ENCODE results near the gene SLC30A3. TPM values are rescaled to one million over a fixed set of nuclear protein-coding genes. Genes with fewer than 3 reads are reported as not detected.
A peak's percentile ranks its signal among the peaks of the same experiment; 100 is the strongest.

Gene SLC30A3
- total and polyA plus RNA-seq, 2 of the 4 experiments (the other 2 are of a cell fraction) = 0.15 TPM; not detected in 1

DNA sequence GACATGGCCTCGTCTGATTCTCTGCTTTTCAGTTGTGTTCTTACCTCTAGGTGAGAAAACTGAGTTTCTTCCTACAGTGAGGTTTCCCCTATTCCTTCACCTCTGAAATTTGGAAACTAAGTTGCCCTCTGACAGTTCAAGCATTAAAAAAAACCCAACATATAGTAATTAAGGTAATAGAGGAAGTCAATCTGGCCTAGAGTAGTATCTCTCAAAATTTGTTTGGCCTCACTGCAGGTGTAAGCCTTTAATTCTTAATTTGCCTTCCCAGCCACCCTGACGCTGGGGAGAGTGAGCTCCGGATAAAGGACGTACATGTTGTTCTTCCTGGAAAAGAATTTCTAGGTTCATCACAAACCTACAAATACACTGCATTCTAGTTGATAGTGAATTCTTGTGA lies 44.2 kb downstream of the SLC30A3 start:
- TF ChIP-seq MAZ (IDR thresholded peaks at IDR 0.05; ENCODE audit: borderline replicate concordance, low read depth, low read length) (no peak), SMC3 (IDR thresholded peaks at IDR 0.05; ENCODE audit: low read depth, low read length) (no peak), MXI1 (IDR thresholded peaks at IDR 0.05; ENCODE audit: borderline replicate concordance, low read depth, low read length) (no peak), CEBPB (IDR thresholded peaks at IDR 0.05; ENCODE audit: low read depth, low read length) (no peak), RCOR1 (IDR thresholded peaks at IDR 0.05; ENCODE audit: insufficient replicate concordance, low read length) (no peak), CHD1 (IDR thresholded peaks at IDR 0.05; ENCODE audit: low read depth, low read length) (no peak), ELK1 (IDR thresholded peaks at IDR 0.05; ENCODE audit: borderline replicate concordance, low read depth, low read length) (no peak), POLR2A (IDR thresholded peaks at IDR 0.05; ENCODE audit: low read depth, low read length) (no peak), RFX5 (IDR thresholded peaks at IDR 0.05; ENCODE audit: low read depth, low read length) (no peak), RAD21 (IDR thresholded peaks at IDR 0.05; ENCODE audit: low read length) (no peak), BHLHE40 (IDR thresholded peaks at IDR 0.05; ENCODE audit: low read depth, low read length) (no peak), MAFK (IDR thresholded peaks at IDR 0.05; ENCODE audit: low read depth, low read length) (no peak), FOS (IDR thresholded peaks at IDR 0.05; ENCODE audit: low read depth, low read length) (no peak), NFE2L2 (IDR thresholded peaks at IDR 0.05; ENCODE audit: low read depth, low read length) (no peak)
- TF ChIP-seq, protein P1, sequence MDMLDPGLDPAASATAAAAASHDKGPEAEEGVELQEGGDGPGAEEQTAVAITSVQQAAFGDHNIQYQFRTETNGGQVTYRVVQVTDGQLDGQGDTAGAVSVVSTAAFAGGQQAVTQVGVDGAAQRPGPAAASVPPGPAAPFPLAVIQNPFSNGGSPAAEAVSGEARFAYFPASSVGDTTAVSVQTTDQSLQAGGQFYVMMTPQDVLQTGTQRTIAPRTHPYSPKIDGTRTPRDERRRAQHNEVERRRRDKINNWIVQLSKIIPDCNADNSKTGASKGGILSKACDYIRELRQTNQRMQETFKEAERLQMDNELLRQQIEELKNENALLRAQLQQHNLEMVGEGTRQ (IDR thresholded peaks at IDR 0.05; ENCODE audit: low read depth, low read length) = no peak
- TF ChIP-seq, protein P2, sequence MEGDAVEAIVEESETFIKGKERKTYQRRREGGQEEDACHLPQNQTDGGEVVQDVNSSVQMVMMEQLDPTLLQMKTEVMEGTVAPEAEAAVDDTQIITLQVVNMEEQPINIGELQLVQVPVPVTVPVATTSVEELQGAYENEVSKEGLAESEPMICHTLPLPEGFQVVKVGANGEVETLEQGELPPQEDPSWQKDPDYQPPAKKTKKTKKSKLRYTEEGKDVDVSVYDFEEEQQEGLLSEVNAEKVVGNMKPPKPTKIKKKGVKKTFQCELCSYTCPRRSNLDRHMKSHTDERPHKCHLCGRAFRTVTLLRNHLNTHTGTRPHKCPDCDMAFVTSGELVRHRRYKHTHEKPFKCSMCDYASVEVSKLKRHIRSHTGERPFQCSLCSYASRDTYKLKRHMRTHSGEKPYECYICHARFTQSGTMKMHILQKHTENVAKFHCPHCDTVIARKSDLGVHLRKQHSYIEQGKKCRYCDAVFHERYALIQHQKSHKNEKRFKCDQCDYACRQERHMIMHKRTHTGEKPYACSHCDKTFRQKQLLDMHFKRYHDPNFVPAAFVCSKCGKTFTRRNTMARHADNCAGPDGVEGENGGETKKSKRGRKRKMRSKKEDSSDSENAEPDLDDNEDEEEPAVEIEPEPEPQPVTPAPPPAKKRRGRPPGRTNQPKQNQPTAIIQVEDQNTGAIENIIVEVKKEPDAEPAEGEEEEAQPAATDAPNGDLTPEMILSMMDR (conservative IDR thresholded peaks at IDR 0.05; ENCODE audit: low read depth, low read length) = no peak
- Histone ChIP-seq H3K23ac (ENCODE audit: low read depth, low read length) (peak overlapping the region; percentile 61; the same call in 1 of the 2 replicates), H3K4me1 (ENCODE audit: control insufficient read depth, insufficient read depth, low read length) (peaks cover 4% of the 10 kb centered on the region), H2BK15ac (ENCODE audit: low read depth, low read length) (no peak overlapping the region), H3K4ac (ENCODE audit: low read depth, low read length) (no peak overlapping the region; the same call in 1 of the 2 replicates), H4K8ac (ENCODE audit: low read depth in 2 of 2, low read length in 2 of 2) (0 out of 4 replicates have a peak overlapping the region, but pooled peaks of 1 of the 2 experiments have one; percentile 19), H3K79me1 (ENCODE audit: low read depth in 1 of 2, low read length in 2 of 2) (peaks cover 22 to 49% of the 10 kb centered on the region in 2 experiments), H3K9me3 (ENCODE audit: control insufficient read depth, insufficient read depth, low read length) (no peaks in the 10 kb centered on the region), H4K5ac (ENCODE audit: low read depth, low read length) (no peak overlapping the region), H3K27me3 (ENCODE audit: control insufficient read depth, insufficient read depth, low read length) (no peaks in the 10 kb centered on the region), H3K9ac (ENCODE audit: low read depth, low read length) (no peak overlapping the region), H3K36me3 (ENCODE audit: control insufficient read depth, insufficient read depth, low read length) (peaks cover 25% of the 10 kb centered on the region), H3K27ac (ENCODE audit: insufficient read depth, low read length) (no peak overlapping the region), H4K91ac (ENCODE audit: insufficient read depth, low read depth, low read length) (no peak overlapping the region), H2BK120ac (ENCODE audit: low read depth, low read length) (no peak overlapping the region), H2BK20ac (ENCODE audit: low read depth, low read length) (no peak overlapping the region), H3K14ac (replicated peaks; ENCODE audit: low read depth, low read length) (no peak overlapping the region), H2AK5ac (ENCODE audit: low read depth, low read length) (no peak overlapping the region), H3K18ac (ENCODE audit: low read depth, low read length) (no peak overlapping the region), H2AK9ac (replicated peaks; ENCODE audit: low read depth, low read length, poor library complexity) (no peak overlapping the region), H3K4me2 (ENCODE audit: low read depth, low read length) (no peak overlapping the region), H4K20me1 (ENCODE audit: insufficient read depth, low read length) (no peaks in the 10 kb centered on the region), H3K9me1 (ENCODE audit: insufficient read depth, low read length) (peaks cover 8% of the 10 kb centered on the region), H3K4me3 (ENCODE audit: insufficient read depth, low read depth, low read length) (no peak overlapping the region), H2AFZ (replicated peaks; ENCODE audit: low read length, poor library complexity) (no peak overlapping the region), H2BK5ac (ENCODE audit: low read depth, low read length, poor library complexity, severe bottlenecking) (no peak overlapping the region), H3K56ac (ENCODE audit: extremely low read depth, insufficient read depth, low read length) (no peak overlapping the region)
- ChIA-PET CTCF (no interaction called here), POLR2A (ENCODE audit: unreplicated experiment) (interaction anchor here (0.6 to 1.1 kb wide), 2 partner anchors 83 to 130 kb away, joined by 3 to 6 read pairs; no protein-coding TSS in a partner anchor)
- no CpG with 5 or more reads among the region's 4 CpGs for WGBS, 2 experiments (ENCODE audit: extremely low coverage in 2 of 2, insufficient read length in 1 of 2)
- in situ Hi-C loops (cut with MboI; ENCODE audit: low sequenced_read_pairs) = no loop called here
- dilution Hi-C loops (cut with HindIII; ENCODE audit: low sequenced_read_pairs, unreplicated experiment) = no loop called here
- no peak for ATAC-seq (ENCODE audit: low read depth)
- no TSS peak for BruUV-seq (replicated peaks)
- DNase-seq = no peak
- intact Hi-C loops (cut with micrococcal nuclease) = no loop called here

Data from IMR-90 (cell line).